GM13976 (cell line): ENCODE measurements around the gene HAPLN1.

Source experiments
- DNase-seq: peaks from one replicate; pipeline ENCODE4 v3.0.0; 2012; ENCODE audit warnings: low spot score
- CTCF ChIP-seq: IDR thresholded peaks from 2 replicates; pipeline ENCODE4 v1.5.1; 2012; ENCODE audit warnings: borderline replicate concordance, mild to moderate bottlenecking; ENCODE audit not compliant: insufficient read depth; ENCODE audit errors: extremely low read depth, missing control alignments, control extremely low read depth
- in situ Hi-C: fragments of 300-500 bp; cut with MboI; formaldehyde crosslinking; loops from one replicate; pipeline ENCODE4 v1.12.0; 2022; ENCODE audit warnings: low sequenced_read_pairs, mixed read lengths, inconsistent platforms; ENCODE audit not compliant: unreplicated experiment

HAPLN1 gene

GRCh38 chr5:83731638-83732037, 11.0 kb upstream of the HAPLN1 start:
- TF ChIP-seq CTCF: no peak
- in situ Hi-C loops: no loop called here
- no peak for DNase-seq

- no peak for TF ChIP-seq CTCF
- in situ Hi-C loops: no loop called here
- DNase-seq: no peak
Observed at GRCh38 chr5:83729362-83729761, 8.7 kb upstream of the HAPLN1 start.

GRCh38 chr5:83726912-83727311, 6.3 kb upstream of the HAPLN1 start:
- TF ChIP-seq CTCF: no peak
- in situ Hi-C loops: no loop called here
- no peak for DNase-seq

- in situ Hi-C loops: loop anchor here (25.0 kb wide), 1 partner anchor 537 kb away; no protein-coding TSS in a partner anchor
- no peak for DNase-seq
- TF ChIP-seq CTCF: no peak
Observed at GRCh38 chr5:83724935-83725334, 4.3 kb upstream of the HAPLN1 start.

- in situ Hi-C loops: loop anchor here (25.0 kb wide), 1 partner anchor 538 kb away; no protein-coding TSS in a partner anchor
- TF ChIP-seq CTCF: no peak
- DNase-seq: no peak
Observed at GRCh38 chr5:83724001-83724400, 3.3 kb upstream of the HAPLN1 start.

- no peak for TF ChIP-seq CTCF
- in situ Hi-C loops: loop anchor here (25.0 kb wide), 1 partner anchor 539 kb away; no protein-coding TSS in a partner anchor
- DNase-seq: no peak
Observed at GRCh38 chr5:83723031-83723430, 2.4 kb upstream of the HAPLN1 start.

- in situ Hi-C loops: loop anchor here (25.0 kb wide), 1 partner anchor 540 kb away; no protein-coding TSS in a partner anchor
- peak; percentile 73 for DNase-seq
- TF ChIP-seq CTCF: peak; percentile 68
Observed at GRCh38 chr5:83721953-83722901, 1.6 kb upstream of the HAPLN1 start.
